Esophagus (tissue), 2 donors: ENCODE results near the gene MUC6. TPM values are rescaled to one million over a fixed set of nuclear protein-coding genes. Genes with fewer than 3 reads are reported as not detected.

Experiments
- H3K27ac ChIP-seq, 2 donors: one replicate each; pipeline ENCODE4 v1.5.1; 2013; ENCODE audit warnings: low read depth in 2 of 2, mild to moderate bottlenecking in 2 of 2, inconsistent platforms in 1 of 2, low read length in 1 of 2, moderate library complexity in 1 of 2
- H3K27me3 ChIP-seq, 2 donors: one replicate each; pipeline ENCODE4 v1.6.1; 2013; ENCODE audit warnings: low read length in 2 of 2, control low read depth in 1 of 2, mild to moderate bottlenecking in 1 of 2; ENCODE audit not compliant: insufficient read depth in 2 of 2, control insufficient read depth in 1 of 2
- H3K36me3 ChIP-seq, 2 donors: one replicate each; pipeline ENCODE4 v1.6.1; 2013; ENCODE audit warnings: low read length in 1 of 2; ENCODE audit not compliant: control insufficient read depth in 2 of 2, insufficient read depth in 2 of 2
- H3K4me1 ChIP-seq, 2 donors: one replicate each; pipeline ENCODE4 v1.6.1; 2013; ENCODE audit warnings: low read length in 1 of 2; ENCODE audit not compliant: control insufficient read depth in 2 of 2, insufficient read depth in 2 of 2
- H3K4me3 ChIP-seq, 2 donors: one replicate each; pipeline ENCODE4 v1.5.1; 2013; ENCODE audit warnings: low read length in 2 of 2, mild to moderate bottlenecking in 2 of 2, low read depth in 1 of 2, moderate library complexity in 1 of 2
- H3K9me3 ChIP-seq, 2 donors: one replicate each; pipeline ENCODE4 v1.6.1; 2013; ENCODE audit warnings: mild to moderate bottlenecking in 2 of 2, low read depth in 1 of 2, low read length in 1 of 2, moderate library complexity in 1 of 2; ENCODE audit not compliant: control insufficient read depth in 2 of 2, insufficient read depth in 1 of 2
- WGBS, 2 donors: extraction: QIAGEN DNeasy Blood & Tissue Kit; methylation state at CpG; one replicate each; pipeline ENCODE4 v1.1.7; 2013; 5-methylcytosine and 5-hydroxymethylcytosine counted together
- polyA plus RNA-seq, 2 donors: library from polyadenylated mRNA; stranded (reverse); fragments of 200-250 nt; gene quantifications; one replicate each; pipeline ENCODE4 v1.2.3, GENCODE V29; 2013
- donor health status: healthy with polysubstance abuse.
- donor health status: Bipolar disorder and iron deficiency.

Gene MUC6, protein sequence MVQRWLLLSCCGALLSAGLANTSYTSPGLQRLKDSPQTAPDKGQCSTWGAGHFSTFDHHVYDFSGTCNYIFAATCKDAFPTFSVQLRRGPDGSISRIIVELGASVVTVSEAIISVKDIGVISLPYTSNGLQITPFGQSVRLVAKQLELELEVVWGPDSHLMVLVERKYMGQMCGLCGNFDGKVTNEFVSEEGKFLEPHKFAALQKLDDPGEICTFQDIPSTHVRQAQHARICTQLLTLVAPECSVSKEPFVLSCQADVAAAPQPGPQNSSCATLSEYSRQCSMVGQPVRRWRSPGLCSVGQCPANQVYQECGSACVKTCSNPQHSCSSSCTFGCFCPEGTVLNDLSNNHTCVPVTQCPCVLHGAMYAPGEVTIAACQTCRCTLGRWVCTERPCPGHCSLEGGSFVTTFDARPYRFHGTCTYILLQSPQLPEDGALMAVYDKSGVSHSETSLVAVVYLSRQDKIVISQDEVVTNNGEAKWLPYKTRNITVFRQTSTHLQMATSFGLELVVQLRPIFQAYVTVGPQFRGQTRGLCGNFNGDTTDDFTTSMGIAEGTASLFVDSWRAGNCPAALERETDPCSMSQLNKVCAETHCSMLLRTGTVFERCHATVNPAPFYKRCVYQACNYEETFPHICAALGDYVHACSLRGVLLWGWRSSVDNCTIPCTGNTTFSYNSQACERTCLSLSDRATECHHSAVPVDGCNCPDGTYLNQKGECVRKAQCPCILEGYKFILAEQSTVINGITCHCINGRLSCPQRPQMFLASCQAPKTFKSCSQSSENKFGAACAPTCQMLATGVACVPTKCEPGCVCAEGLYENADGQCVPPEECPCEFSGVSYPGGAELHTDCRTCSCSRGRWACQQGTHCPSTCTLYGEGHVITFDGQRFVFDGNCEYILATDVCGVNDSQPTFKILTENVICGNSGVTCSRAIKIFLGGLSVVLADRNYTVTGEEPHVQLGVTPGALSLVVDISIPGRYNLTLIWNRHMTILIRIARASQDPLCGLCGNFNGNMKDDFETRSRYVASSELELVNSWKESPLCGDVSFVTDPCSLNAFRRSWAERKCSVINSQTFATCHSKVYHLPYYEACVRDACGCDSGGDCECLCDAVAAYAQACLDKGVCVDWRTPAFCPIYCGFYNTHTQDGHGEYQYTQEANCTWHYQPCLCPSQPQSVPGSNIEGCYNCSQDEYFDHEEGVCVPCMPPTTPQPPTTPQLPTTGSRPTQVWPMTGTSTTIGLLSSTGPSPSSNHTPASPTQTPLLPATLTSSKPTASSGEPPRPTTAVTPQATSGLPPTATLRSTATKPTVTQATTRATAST (N-terminal part only)
- polyA plus RNA-seq = under 1 TPM; 0.26 to 0.46 TPM

DNA sequence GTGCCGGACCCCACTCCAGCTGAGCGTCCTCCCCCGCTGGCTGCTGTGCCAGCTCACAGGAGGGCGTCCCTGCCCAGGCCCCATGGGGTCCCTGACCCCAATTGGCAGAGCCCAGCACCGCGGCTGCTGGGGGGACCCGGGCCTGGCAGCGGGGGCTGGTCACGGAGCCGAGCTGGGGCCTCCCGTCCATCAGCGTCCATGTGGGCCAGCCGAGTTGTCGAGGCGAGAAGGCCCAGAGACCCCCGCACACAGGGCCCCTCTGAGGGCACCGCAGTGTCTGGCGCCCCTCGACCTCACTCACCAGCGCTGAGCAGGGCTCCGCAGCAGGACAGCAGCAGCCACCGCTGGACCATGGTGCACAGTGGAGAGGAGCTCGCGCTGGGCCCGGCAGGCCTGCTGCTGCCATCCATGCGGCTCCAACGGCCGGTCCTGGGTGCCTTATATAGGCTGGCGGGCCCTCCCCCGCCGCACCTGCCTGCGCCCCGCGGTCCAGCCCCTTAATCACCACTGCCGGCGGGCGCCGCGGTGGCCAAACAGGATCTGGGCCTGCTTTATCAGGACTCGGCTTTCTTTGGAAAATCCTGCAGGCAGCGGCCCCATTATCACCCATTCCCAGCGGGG, at the start of gene MUC6:
Gene MUC6, minus strand, starts transcription at position 416 of the 621 bp plus-strand sequence. Its CDS starts 63 bp downstream, at position 353.
- Histone ChIP-seq H3K9me3 (no peaks in the 10 kb centered on the region), H3K36me3 (no peaks in the 10 kb centered on the region), H3K4me1 (peaks cover 0 to 2% of the 10 kb centered on the region in 2 donors), H3K27me3 (peaks cover 0 to 3% of the 10 kb centered on the region in 2 donors), H3K27ac (no peak within 1 kb of the TSS), H3K4me3 (no peak within 1 kb of the TSS)
- WGBS, 2 donors = 54 to 57% methylated on average over 42 of the region's 42 CpGs

- Histone ChIP-seq H3K27ac (no peak overlapping the region), H3K36me3 (no peaks in the 10 kb centered on the region), H3K9me3 (no peaks in the 10 kb centered on the region), H3K4me3 (no peak overlapping the region), H3K27me3 (no peaks in the 10 kb centered on the region), H3K4me1 (peaks cover 0 to 12% of the 10 kb centered on the region in 2 donors)
- WGBS, 2 donors = 85 to 87% methylated on average over 25 to 26 of the region's 26 CpGs
Measured at GRCh38 chr11:1085440-1086170, 49.1 kb upstream of the MUC6 start.

DNA sequence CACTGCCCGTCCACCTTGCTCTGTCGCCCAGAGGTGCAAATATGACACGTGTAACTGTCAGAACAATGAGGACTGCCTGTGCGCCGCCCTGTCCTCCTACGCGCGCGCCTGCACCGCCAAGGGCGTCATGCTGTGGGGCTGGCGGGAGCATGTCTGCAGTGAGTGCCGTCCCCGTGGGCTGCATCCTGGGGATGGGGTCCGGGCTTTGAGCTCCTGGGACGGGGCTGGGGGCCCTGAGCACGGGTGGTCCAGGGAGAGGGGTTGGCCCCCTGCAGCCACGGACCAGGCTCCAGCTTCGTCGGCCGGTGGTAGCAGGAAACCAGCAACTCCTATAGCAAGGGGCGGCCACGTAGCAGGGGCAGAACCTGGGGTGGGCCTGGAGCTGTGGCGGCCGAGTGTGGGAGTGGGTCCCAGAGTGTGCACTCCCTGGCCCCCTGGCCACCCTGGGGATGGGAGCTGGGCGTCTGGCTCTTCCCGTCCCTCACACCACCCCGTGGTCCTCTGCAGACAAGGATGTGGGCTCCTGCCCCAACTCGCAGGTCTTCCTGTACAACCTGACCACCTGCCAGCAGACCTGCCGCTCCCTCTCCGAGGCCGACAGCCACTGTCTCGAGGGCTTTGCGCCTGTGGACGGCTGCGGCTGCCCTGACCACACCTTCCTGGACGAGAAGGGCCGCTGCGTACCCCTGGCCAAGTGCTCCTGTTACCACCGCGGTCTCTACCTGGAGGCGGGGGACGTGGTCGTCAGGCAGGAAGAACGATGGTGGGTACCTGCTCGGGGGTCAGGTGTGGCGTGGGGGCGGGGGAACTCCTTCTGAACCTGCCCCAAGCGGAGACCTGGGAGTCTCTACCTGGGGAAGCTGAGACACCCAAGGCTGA, 48.3 kb upstream of the MUC6 start:
- H3K9me3 ChIP-seq = no peaks in the 10 kb centered on the region
- H3K36me3 ChIP-seq = no peaks in the 10 kb centered on the region
- 59 to 66% methylated on average over 47 to 49 of the region's 49 CpGs for WGBS, 2 donors
- no peak overlapping the region for H3K27ac ChIP-seq
- H3K27me3 ChIP-seq = no peaks in the 10 kb centered on the region
- no peak overlapping the region for H3K4me3 ChIP-seq
- peaks cover 0 to 12% of the 10 kb centered on the region in 2 donors for H3K4me1 ChIP-seq

- Histone ChIP-seq H3K9me3 (no peaks in the 10 kb centered on the region), H3K27ac (no peak overlapping the region), H3K36me3 (no peaks in the 10 kb centered on the region), H3K4me3 (no peak overlapping the region), H3K4me1 (peaks cover 0 to 12% of the 10 kb centered on the region in 2 donors), H3K27me3 (no peaks in the 10 kb centered on the region)
- 56 to 63% methylated on average over 34 of the region's 34 CpGs for WGBS, 2 donors
Measured at GRCh38 chr11:1083621-1084551, 47.4 kb upstream of the MUC6 start.

- H3K27me3 ChIP-seq = no peaks in the 10 kb centered on the region
- no peak overlapping the region for H3K4me3 ChIP-seq
- no peaks in the 10 kb centered on the region for H3K9me3 ChIP-seq
- no peaks in the 10 kb centered on the region for H3K36me3 ChIP-seq
- H3K27ac ChIP-seq = no peak overlapping the region
- 69 to 72% methylated on average over 33 of the region's 33 CpGs for WGBS, 2 donors
- H3K4me1 ChIP-seq = peaks cover 0 to 12% of the 10 kb centered on the region in 2 donors
Measured at GRCh38 chr11:1082728-1083620, 46.5 kb upstream of the MUC6 start.

GRCh38 chr11:1082346-1082727, 45.8 kb upstream of the MUC6 start:
- H3K27me3 ChIP-seq = no peaks in the 10 kb centered on the region
- WGBS, 2 donors = 79 to 83% methylated on average over 14 of the region's 14 CpGs

More at GRCh38 chr11:1082346-1082727, 45.8 kb upstream of the MUC6 start:
- Histone ChIP-seq H3K9me3 (no peaks in the 10 kb centered on the region), H3K4me1 (peaks cover 0 to 12% of the 10 kb centered on the region in 2 donors), H3K36me3 (no peaks in the 10 kb centered on the region), H3K4me3 (no peak overlapping the region), H3K27ac (no peak overlapping the region)
